Smooth muscle cell of the umbilical artery (primary cell): ENCODE data around the gene ANKRD28. TPM values are rescaled to one million over a fixed set of nuclear protein-coding genes. Genes with fewer than 3 reads are reported as not detected.

Experiments used
- total RNA-seq: library from RNA; depleted of rRNA; stranded (reverse); fragments of >200 nt; gene quantifications from 2 replicates; pipeline ENCODE4 v1.2.3, GENCODE V29; 2014

The ANKRD28 gene
- 70.1 and 87.8 TPM in 2 replicates for total RNA-seq

DNA sequence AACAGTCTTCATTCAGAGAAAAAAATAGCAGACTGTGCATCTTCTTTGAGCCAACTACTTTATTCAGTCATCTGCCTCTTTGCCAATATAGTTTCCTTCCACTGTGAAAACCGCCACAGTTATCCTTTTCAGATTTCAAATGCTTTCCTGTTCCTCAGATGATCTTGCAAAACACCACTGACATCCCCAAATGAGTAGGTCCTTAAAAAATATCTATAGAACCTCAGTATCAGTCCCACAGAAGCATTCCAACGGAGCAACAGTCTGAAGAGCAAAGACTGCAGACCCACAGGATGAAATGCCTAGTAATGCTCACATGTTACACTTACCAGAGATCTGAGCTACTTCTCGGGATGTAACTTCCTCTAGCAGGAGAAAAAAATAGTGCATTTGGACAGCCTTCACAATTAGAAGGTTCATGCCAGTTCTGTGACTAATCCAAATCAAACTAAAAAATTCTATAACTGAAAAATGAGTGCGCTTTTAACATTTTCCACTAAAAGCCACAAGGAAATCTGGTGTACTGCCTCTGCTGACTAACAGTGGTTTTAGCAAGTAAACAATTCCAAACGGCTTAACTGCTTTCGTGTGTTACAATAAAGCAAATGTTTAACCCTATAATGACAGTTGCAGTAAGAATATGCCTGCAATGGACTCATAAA is at the start of gene ANKRD28:
TSS of gene ANKRD28 (minus strand) at position 338 of the 662 bp plus-strand sequence. CDS start 1,458 bp downstream, outside the sequence.

Other genes with a start within 250 kb of the ANKRD28 start
- 14.6 and 21.1 TPM in 2 replicates for gene HACL1, start 196.4 kb downstream of the ANKRD28 start, total RNA-seq
- gene BTD, start 196.2 kb downstream of the ANKRD28 start, total RNA-seq, result 28.3 and 57.0 TPM in 2 replicates